ENCODE results near the gene SDCCAG8. TPM values are rescaled to one million over a fixed set of nuclear protein-coding genes. Genes with fewer than 3 reads are reported as not detected.

Gene SDCCAG8
- total and polyA plus RNA-seq, 4 donors, result 8.5 to 25.8 (median 17.5) TPM

DNA sequence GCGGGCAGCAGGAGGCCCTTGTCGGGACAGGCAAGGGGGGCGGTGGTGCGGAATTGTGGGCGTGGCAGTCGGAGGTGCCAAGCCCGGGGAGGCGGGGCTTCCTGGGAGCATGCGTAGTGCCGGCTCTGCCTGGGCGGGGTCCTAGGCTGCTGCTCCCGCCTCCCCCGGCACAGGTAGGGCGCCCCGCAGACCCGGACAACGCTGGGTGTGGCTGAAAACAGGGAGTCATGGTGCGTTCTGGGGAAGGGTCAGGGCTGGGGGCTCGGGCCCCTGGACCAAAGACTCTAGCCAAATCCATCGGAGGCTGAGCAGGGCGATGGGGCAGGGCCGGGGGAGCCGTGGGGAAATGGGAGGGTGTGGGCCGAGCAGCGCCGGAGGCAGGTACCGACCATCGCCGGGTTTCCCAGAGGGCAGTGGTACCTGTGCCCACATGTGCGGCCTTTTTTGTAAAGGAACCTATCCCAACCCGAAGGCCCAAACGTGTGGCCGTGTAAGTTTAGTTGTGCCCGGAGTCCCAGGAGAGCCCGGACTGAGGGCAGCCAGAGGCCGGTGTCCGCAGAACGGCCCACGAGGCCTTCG, 231.9 kb downstream of the SDCCAG8 start:
- no peaks in the 10 kb centered on the region for H3K9me3 ChIP-seq (ENCODE audit: control insufficient read depth in 4 of 4, low read length in 3 of 4)
- DNase-seq (ENCODE audit: low spot score), result no peak
- no peaks in the 10 kb centered on the region for H3K27me3 ChIP-seq (ENCODE audit: control insufficient read depth in 4 of 4, insufficient read depth in 4 of 4, low read length in 3 of 4)
- WGBS, result 90% methylated on average over 40 of the region's 40 CpGs
- no peaks in the 10 kb centered on the region for H3K36me3 ChIP-seq (ENCODE audit: control insufficient read depth in 4 of 4, insufficient read depth in 3 of 4, low read depth in 1 of 4, low read length in 3 of 4)
- TF ChIP-seq, protein P1, sequence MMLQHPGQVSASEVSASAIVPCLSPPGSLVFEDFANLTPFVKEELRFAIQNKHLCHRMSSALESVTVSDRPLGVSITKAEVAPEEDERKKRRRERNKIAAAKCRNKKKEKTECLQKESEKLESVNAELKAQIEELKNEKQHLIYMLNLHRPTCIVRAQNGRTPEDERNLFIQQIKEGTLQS (IDR thresholded peaks at IDR 0.05), result no peak
- TF ChIP-seq RAD21 (IDR thresholded peaks at IDR 0.05) (no peak), JUND (IDR thresholded peaks at IDR 0.05) (no peak), YY1 (IDR thresholded peaks at IDR 0.05) (no peak), FOXA2 (IDR thresholded peaks at IDR 0.05) (no peak), HNF4G (IDR thresholded peaks at IDR 0.05) (no peak), EGR1 (IDR thresholded peaks at IDR 0.05; ENCODE audit: low read depth in 2 of 2) (no peak), FOXA1 (IDR thresholded peaks at IDR 0.05) (no peak), SP1 (IDR thresholded peaks at IDR 0.05) (no peak), HNF4A (conservative IDR thresholded peaks at IDR 0.05) (no peak)
- TF ChIP-seq, protein P2, sequence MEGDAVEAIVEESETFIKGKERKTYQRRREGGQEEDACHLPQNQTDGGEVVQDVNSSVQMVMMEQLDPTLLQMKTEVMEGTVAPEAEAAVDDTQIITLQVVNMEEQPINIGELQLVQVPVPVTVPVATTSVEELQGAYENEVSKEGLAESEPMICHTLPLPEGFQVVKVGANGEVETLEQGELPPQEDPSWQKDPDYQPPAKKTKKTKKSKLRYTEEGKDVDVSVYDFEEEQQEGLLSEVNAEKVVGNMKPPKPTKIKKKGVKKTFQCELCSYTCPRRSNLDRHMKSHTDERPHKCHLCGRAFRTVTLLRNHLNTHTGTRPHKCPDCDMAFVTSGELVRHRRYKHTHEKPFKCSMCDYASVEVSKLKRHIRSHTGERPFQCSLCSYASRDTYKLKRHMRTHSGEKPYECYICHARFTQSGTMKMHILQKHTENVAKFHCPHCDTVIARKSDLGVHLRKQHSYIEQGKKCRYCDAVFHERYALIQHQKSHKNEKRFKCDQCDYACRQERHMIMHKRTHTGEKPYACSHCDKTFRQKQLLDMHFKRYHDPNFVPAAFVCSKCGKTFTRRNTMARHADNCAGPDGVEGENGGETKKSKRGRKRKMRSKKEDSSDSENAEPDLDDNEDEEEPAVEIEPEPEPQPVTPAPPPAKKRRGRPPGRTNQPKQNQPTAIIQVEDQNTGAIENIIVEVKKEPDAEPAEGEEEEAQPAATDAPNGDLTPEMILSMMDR (IDR thresholded peaks at IDR 0.05; ENCODE audit: low read depth, low read length, missing input control), result no peak
- TF ChIP-seq, protein P3, sequence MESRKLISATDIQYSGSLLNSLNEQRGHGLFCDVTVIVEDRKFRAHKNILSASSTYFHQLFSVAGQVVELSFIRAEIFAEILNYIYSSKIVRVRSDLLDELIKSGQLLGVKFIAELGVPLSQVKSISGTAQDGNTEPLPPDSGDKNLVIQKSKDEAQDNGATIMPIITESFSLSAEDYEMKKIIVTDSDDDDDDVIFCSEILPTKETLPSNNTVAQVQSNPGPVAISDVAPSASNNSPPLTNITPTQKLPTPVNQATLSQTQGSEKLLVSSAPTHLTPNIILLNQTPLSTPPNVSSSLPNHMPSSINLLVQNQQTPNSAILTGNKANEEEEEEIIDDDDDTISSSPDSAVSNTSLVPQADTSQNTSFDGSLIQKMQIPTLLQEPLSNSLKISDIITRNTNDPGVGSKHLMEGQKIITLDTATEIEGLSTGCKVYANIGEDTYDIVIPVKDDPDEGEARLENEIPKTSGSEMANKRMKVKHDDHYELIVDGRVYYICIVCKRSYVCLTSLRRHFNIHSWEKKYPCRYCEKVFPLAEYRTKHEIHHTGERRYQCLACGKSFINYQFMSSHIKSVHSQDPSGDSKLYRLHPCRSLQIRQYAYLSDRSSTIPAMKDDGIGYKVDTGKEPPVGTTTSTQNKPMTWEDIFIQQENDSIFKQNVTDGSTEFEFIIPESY (IDR thresholded peaks at IDR 0.05), result no peak
- TF ChIP-seq, protein P4, sequence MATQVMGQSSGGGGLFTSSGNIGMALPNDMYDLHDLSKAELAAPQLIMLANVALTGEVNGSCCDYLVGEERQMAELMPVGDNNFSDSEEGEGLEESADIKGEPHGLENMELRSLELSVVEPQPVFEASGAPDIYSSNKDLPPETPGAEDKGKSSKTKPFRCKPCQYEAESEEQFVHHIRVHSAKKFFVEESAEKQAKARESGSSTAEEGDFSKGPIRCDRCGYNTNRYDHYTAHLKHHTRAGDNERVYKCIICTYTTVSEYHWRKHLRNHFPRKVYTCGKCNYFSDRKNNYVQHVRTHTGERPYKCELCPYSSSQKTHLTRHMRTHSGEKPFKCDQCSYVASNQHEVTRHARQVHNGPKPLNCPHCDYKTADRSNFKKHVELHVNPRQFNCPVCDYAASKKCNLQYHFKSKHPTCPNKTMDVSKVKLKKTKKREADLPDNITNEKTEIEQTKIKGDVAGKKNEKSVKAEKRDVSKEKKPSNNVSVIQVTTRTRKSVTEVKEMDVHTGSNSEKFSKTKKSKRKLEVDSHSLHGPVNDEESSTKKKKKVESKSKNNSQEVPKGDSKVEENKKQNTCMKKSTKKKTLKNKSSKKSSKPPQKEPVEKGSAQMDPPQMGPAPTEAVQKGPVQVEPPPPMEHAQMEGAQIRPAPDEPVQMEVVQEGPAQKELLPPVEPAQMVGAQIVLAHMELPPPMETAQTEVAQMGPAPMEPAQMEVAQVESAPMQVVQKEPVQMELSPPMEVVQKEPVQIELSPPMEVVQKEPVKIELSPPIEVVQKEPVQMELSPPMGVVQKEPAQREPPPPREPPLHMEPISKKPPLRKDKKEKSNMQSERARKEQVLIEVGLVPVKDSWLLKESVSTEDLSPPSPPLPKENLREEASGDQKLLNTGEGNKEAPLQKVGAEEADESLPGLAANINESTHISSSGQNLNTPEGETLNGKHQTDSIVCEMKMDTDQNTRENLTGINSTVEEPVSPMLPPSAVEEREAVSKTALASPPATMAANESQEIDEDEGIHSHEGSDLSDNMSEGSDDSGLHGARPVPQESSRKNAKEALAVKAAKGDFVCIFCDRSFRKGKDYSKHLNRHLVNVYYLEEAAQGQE (IDR thresholded peaks at IDR 0.05), result no peak
- TF ChIP-seq, protein P5, sequence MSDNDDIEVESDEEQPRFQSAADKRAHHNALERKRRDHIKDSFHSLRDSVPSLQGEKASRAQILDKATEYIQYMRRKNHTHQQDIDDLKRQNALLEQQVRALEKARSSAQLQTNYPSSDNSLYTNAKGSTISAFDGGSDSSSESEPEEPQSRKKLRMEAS (IDR thresholded peaks at IDR 0.05), result no peak
- no peak overlapping the region for H3K27ac ChIP-seq (ENCODE audit: low read depth in 1 of 2, low read length in 2 of 2)
- no peak overlapping the region for H3K4me3 ChIP-seq (ENCODE audit: low read depth in 1 of 3, low read length in 3 of 3)
- peaks cover 0 to 10% (median 4%) of the 10 kb centered on the region in 4 donors for H3K4me1 ChIP-seq (ENCODE audit: control insufficient read depth in 4 of 4, insufficient read depth in 4 of 4, low read length in 3 of 4)
- H3K9ac ChIP-seq (ENCODE audit: low read depth in 1 of 2, low read length in 2 of 2), result no peak overlapping the region
